ENCODE data around the gene REN.
A peak's percentile ranks its signal among the peaks of the same experiment; 100 is the strongest.

The REN gene

DNA sequence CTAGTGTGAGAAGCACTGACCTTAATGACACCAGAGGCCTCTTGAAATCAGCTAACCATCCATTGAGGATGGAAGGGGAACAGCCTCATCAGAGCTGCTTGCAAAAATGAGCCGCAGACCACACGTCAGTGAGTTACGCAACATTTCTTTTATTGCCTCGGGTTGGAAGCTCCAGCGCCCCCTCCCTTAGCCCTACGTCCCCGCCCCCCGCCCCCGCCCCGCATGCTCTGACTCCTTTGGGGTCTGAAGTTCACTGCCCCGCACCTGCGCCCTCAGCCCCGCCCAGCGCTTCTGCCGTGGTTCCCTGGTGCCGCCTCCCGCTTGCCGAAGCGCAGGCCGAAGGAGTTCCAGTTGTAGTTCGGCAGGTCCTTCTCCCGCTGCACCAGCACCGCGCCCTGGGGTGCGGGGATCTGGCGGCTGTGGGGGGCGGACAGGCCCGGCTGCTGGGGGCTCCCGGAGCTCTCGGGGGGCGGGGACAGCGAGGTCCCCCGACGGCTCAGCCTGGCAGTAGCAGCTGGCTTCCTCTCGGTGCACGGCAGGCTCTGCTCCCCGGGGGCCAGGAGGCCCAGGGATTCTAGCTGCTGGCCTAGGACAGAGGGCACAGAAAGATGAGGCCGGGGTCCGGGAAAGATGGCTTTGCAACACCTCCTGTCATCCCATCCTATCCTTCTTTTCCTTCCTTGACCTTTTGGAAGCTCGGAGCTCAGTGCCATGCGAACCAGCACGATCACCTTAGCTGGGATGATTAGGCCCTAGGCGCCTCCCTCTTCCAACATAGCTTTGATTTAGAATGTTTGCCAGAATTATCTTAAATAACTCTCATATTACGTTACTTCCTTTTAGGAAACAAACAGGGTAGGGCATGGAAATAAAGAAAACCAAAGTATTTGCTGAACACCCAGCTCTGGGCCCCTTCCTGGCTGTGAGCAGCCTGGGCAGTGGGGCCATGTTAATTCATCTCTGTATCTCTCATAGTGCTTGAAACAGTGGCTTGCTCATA is 24.4 kb upstream of the REN start:
- peak; percentile 19 for DNase-seq

DNA sequence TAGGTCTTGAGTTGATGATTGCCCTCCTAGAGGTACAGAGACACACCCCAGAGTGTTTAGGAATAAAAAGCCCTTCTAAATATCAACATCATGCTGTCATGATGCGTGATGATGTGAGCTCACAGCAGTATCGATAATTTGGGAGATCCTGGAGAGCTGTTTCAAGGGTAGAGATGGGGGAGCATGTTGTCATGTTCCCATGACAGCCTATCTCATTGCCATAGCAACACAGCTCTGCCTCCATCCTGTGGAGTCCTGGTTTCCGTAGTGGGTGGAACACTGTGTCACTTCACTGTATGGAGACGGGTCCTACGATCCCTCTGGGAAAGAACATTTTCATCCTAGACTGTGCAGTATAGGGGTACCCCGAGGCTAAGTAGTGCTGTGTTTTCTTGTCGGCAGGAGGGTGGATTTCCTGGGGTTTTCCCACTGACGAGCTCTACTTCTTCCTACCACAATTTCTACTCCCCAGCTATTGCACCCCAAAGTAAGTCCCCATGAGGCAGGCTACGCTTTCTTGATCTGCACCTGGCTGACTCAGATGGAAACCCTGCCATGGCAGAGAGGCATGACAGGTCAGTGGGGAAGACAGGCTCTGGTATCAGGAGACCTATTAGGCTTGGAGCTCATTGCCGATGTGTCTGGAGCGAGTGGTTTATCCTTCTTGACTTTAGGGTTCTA is 23.0 kb upstream of the REN start:
- DNase-seq: no peak

DNA sequence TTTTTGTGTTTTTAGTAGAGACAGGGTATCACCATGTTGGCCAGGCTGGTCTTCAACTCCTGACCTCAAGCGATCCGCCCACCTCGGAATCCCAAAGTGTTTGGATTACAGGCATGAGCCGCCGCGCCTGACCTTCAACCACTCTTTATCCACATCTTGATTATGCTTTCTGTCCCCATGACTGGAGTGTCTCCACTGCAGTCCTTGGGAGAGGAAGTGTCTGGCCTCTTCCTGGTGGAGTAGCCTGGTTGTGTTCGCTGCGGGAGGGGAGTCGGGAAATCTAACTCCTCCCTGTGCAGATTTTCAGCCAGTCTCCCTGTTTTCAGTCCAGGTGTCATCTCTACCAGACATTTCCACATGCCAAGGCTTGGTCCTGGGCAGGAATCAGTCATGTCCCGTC is 20.5 kb upstream of the REN start:
- DNase-seq: no peak

DNA sequence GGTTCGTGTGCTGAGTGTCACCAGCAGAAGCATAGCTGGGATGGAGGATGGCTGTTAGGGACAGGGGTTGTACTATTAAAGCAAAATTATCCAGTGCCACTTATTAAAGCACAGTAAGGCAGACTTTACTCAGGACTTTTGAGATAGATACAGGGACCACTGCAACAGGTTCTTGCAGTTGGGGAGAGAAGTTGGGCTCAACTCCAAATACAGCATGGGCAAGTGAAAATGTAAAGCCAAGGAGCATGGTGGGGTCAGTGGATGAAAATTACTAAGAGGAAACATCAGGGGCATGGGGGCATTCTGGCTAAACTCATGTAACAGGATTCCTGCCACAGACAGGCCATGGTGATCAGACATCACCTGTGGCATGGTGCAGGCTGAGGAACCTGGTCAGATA is 15.0 kb upstream of the REN start:
- no peak for DNase-seq

DNA sequence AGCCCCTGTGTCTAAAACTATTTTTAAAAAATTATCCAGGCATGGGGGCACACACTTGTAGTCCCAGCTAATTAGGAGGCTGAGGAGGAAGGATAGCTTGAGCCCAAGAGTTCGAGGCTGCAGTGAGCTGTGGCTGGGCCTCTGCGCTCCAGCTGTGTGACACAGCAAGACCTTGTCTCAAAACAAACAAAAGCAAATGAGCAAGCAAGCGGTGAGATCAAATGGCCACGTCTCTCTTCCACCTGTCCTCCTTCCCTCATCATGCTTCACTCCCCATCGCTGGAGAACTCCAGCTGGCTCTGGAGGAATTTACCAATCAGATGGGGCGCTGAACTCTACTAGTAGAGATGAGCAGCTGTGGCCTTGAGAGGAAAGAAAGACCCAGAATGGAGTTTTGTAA is 14.0 kb upstream of the REN start:
- DNase-seq: no peak

DNA sequence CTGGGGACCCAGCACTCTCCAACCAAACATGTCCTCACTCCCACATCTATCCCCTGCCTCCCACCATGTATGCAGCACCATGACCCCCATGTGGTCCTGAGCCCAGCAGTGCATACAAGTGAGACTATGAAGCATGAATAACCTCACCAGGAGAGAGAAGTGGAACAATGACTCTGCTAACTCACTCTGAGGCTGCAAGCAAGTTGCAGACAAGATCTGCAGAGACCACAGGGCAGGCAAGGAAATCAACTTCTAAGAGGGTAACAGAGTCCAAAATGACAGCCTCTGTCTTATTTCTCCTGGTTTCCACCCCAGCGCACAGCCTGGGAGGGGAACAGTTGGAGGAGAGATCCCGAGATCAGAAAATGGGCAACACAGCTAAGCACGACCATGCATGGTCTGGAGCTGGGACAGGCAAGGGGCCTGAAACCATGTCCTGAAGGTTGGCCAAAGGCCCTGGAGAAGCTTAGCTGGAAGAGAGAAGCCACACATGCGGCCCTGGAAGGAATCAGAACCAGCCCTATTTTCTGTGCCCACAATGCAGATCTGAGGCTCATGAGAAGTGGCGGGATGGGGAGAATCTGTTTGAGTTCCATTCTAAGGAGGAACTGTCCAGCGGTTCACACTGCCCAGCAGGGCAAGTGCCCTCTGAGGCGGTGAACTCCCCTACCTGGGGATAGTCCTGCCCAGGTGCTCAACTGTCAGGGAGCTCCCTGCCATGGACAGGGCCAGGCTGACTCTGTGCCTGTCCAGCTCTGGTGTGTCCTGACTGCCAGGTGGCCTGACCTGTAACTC is 12.5 kb upstream of the REN start:
- DNase-seq: no peak

DNA sequence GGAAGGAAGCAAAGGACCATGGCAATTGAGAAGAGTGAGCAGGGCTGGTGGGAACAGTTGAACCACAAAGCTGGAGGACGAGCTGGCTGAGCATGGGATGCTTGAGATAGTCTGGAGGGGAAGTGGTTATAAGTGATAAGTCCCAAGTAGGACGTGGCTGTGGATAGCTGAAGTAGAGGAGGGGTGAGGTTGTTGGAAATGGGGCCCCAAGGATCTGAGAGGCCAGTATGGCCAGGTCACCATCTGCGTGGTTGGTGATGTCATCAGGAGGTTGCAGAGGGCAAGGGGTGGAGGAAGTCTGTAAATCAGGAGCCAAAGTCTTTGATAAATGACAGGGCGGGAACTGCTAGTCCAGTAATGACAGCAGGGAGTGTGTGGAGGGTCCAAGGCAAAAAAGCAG is 11.0 kb upstream of the REN start:
- no peak for DNase-seq

DNA sequence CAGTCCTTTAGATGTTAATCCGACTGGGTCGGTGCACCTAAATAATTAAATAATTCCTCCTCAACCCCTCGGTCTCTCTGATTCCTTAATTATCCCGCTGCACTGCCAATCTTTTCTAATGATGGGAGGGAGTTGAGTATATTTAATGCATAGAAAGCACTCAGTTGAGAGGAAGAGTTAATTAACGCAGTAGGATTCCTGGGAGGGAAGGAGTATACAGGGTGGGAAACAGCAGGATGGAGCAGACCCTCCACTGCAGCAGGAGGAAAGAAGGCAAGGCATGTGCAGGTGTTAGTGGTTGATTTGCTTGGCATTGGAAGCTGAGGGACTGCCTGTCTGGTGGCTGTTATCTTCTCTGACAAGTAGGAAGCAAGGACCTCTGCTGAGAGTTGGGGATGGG is 9.9 kb upstream of the REN start:
- no peak for DNase-seq

DNA sequence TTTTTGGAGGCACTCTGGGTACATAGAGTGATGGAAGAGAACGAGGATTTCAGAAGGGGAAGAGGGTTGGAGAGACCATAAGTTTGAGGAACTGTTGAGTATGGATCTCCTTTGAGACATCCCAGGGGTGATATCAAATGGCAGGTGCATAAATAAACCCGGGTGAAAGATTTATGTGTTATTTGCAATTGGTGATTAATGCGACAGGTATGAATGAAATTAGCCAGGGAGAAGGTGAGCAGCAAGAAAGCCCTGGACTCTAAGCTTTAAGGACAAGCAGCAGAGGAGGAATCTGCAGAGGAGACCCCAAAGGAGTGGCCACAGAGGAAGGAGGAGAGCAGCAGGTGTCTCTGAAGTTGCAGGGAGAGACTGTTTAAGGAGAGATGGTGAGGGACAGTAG is 8.8 kb upstream of the REN start:
- DNase-seq: no peak

DNA sequence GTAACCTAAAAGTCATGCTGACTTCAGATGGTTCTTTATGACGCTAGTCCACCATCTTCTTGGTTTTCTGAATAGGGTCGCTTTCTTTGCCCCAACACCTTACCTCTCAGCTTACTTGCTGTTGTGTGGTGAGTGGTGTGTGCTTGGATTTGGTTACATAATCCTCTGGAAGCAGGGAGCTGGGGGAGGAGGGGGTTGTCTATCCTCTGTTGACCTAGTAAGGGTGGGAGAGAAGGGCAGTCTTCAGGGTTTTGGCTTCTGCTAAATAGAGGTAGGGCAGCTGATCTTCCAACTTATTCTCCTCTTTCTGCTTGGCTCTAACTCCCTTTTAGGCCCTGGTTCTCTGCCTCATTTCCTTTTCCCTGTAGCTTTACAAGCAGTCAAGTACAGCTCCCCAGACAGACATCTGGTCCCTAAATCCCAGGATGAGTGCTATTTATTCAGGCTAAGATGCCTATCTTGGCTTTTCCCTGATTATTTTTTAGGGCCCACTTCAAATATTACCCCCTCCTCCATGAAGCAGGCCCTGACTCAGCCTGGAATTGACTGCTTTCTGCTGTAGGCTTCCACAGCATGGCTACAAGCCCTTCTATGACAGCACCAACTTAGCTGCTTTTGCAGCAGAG is 6.4 kb upstream of the REN start:
- no peak for DNase-seq

DNA sequence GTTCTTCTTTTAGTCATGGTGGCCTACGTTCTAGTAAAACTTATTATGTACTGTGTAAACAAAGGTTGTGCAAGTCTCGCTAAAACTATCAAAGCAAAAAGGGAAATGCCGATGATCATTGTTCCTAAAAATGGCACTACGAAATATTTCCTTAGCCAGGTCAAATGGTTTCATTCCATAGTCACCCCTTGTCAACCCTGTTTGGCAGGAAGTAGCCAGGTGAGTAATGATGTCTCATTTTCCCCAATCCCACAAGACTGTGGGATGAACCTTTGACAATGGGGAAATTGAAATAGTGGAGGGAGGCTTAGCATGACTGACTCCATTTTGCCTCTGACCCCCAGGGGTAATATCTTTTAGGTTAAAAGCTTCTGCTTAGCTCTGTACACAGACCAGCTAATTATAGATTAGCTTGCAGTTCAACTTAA is 5.6 kb upstream of the REN start:
- no peak for DNase-seq

DNA sequence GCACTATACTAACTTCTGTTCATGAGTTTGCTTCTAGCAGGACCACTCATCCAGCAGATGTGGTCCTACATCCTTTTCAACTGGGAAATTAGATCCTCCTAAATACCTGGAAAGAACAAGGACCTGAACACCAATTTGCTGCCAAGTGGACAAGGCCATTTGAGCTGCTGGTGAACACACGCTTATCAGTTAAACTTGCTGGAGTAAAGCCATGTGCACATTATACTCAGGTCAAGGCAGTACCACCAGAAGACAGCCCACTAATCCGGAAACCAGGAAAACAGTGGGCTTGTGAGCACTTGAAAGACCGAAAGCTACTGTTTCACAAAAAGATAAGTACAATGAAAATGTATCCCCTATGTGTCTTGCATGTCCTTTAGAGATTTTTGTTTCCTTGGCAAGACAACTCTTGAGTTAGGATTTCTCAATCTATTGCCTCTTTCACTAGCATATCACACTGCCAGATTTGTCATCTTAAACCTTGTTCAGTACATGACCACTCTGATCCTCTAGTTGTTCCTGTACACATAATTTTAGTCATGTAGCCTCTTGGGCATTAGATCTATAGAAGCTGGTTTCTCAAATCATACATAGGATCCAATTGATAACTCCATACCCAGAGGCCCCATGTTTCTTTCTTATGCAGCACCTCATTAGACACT is 4.5 kb upstream of the REN start:
- DNase-seq: no peak

DNA sequence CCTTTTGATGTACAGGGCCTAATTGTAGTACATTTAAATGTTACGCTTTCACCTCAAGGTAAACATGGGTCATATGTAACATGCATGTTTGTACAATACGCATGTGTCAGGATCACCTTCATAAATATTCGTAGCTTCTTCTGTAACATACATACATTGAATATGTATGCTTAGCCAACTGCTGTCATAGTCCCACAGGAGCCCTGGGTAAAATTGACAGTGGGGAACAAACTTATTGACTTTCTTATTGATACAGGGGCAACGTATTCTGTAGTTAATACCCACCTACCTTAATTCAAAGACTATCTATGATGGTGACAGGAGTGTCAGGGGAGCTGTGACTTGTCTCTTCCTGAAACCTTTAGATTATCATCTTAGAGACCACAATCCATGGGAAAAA is 3.7 kb upstream of the REN start:
- no peak for DNase-seq

DNA sequence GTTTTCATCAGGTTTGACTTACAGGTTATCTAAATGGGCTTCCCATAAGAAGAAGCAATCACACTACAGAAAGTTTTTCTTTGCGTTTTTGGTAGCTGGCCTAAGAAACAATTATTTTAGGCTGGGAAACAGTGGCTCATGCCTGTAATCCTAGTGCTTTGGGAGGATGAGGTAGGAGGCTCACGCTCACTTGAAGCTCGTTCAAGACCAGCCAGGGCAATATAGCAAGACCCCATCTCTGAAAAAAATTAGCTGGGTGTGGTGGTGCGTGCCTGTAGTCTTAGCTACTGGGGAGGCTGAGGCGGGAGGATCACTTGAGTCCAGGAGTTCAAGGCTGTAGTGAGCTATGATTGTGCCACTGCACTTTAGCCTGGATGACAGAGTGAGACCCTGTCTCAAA is 1.6 kb upstream of the REN start:
- no peak for DNase-seq

DNA sequence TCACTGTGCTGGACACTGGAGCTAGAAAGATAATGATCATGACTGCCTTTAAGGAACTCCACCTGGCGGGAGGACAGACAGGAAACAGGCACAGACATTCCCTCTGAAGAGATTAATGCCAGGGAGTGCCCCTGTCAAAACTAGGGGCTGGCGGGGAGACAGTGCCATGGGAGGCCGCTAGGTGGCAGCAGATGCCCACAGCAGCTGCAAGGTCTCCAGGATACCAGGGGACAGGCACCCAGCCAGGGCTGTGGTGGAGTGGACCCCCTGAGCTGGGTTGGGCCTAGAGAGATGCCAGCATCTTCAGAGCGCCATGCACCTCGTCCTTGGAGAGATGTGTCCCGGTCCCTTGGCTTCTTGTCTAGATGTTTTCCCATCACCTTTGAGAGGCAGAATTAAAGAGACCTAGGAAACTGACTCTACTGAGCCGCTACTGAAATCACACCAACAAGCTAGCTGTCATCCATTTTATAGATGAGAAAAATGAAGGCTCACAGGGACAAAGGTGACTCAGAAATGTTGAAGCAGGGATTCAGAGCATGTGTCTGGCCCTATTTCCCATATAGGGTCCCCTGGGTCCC is 3.6 kb downstream of the REN start:
- peak; percentile 82 for DNase-seq

DNA sequence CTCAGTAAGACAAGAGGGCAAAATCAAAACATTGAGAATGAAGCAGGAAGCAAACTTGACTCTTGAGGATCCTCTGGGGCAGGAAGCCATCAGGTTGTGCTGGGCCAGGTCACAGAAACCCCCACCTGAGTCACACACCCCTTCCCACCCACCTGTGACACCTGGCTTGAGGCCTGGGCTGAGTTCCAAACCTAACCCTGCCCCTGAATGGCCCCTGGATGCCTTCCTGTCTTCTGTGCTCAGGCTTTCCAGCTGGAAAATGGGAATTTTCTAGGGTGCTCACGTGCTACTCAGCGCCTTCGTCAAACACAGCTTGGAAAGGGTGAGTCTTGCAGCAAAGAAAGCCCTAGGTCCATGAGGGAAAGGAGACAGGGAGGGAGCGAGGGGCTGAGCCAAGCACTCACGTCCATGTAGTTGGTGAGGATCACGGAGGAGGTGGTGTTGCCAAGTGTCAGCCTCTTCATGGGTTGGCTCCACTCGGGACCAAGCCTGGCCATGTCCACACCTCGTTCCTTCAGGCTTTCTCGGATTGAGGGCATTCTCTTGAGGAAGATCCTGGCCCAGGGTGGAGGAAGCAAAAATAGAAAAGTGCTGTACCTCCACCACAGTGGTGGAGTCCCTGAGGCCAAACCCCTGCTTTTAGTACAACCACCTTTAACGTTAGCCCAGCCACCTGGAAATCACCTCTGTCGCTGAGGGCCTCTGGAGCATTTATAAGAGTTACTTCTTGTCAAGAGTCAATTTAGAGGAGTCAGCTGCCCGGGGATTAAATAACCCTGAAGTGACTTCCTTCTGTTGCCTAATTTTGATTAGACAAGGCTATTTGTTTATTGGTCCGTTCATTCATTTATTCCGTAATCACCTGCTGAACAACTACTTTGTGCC is 4.3 kb downstream of the REN start:
- no peak for DNase-seq

DNA sequence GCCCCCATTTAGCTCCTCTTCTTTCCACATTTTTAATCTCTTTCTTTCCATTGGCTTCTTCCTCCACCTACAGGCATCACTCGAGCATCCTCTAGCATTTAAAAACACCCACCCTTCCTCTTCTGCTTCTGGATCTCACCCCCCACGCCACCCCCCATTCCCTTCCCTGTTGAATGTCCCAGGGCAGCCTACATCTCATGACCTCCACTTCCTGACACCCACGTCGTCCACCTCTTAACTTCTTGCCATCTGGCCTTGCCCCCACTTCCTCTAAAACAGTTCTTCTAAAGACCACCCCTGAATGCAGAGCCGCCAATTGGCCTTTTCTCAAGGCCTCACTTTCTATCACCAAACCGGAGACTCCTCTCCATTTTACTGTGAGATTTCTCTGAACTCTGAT is 8.2 kb downstream of the REN start:
- DNase-seq: no peak

DNA sequence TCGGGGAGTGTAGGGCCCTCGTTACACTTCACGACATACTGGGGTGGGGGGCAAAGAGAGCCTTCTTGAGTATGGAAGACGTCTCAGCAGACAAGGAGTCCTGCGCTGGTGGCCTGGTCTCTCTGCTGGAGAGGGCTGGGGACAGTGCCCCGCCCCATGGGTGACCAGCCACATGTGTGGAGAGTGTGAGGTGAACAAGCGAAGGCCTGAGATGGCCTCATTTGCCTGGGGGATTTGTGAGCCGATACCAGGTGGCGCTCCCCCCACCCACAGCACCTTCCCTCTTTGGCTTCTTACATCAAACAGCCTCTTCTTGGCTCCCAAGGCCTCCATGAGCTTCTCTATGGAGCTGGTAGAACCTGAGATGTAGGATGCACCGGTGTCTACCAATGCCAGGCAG is 10.3 kb downstream of the REN start:
- DNase-seq: no peak

DNA sequence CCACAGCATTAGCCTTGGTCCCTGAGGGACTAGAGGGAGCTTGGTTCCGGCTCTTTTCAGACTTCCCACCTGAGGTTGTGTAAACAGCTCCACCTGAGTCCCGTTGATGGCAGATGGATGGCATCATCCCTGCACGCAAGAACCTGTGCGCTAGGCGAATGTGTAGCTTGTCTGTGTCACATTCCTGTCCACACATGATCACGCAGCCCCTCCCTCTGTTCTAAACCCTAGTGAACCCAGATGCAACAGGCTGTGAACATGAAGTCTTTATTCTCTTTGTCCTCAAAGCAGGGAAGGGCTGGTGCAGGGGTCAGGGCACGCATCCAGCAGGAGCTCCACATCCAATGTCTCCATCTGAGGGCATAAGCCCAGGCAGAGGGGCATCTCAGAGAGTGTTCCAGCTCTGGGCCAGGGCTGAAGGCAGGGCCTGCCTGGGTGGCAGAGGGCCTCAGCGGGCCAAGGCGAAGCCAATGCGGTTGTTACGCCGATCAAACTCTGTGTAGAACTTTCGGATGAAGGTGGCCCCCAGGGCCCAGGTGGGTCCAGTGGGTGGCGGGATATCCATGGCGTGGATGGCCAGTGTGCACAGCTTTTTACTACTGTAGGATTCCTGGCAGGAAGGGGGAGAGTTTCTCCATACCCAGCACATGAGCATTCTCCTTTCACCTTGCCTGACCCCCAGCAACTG is 11.4 kb downstream of the REN start:
- DNase-seq: no peak

DNA sequence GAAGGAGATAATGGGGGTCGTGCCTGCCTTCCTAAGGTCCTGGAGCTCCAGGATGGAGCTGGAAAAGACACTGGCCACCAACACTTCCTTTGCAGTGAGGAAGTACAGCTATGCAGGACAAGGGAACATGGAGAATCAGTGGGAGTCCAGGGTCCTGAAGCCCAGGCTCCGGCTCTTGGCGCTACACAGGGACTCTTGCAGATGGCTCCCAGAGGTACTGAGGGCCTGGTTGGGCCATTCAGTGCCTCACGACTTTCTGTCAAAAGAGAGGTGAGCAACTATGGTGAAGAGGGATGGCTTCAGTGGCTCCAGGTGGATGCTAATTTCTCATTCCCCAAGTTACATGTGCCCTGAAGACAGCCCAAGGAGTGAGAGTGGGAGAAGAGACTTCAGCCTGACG is 12.5 kb downstream of the REN start:
- no peak for DNase-seq
